ENCODE measurements around the gene ABCD1.

The ABCD1 gene

DNA sequence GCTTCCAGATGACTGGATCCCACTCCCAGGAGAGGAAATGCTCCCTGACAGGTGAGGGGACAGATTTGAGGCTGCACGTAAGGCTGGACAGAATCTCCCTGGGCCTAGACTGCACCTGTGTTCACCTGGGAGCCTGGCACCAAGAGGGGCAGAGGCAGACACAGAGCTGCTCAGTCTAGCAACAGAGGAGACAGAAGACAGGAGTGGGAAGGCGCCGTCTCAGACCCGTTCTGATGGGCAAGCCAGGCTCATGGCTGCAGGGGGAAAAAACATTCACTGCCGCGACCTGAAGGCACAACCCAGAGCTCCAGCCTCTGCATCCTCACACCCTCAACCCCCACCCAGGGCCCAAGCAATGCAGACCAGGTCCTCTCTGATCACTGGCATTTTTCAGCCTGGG lies 17.2 kb upstream of the ABCD1 start:
- peaks cover 57% of the 10 kb centered on the region for H3K4me1 Mint-ChIP-seq
- H3K9me3 Mint-ChIP-seq = peaks cover 67% of the 10 kb centered on the region

GRCh38 chrX:153708415-153708814 lies 16.2 kb upstream of the ABCD1 start:
- Mint-ChIP-seq H3K9me3 (peaks cover 69% of the 10 kb centered on the region), H3K4me1 (peaks cover 57% of the 10 kb centered on the region), H3K36me3 (ENCODE audit: low read depth) (peaks cover 4% of the 10 kb centered on the region), H3K27ac (no peak overlapping the region), H3K27me3 (ENCODE audit: low read depth, poor library complexity) (peaks cover 2% of the 10 kb centered on the region), H3K4me3 (no peak overlapping the region)
- peak; percentile 70 for DNase-seq
- TF ChIP-seq CTCF (IDR thresholded peaks at IDR 0.05) = peak; percentile 54

More for the DNA sequence above, 17.2 kb upstream of the ABCD1 start:
- no peaks in the 10 kb centered on the region for H3K36me3 Mint-ChIP-seq (ENCODE audit: low read depth)
- H3K27me3 Mint-ChIP-seq (ENCODE audit: low read depth, poor library complexity) = no peaks in the 10 kb centered on the region
- no peak overlapping the region for H3K4me3 Mint-ChIP-seq
- no peak for TF ChIP-seq CTCF (IDR thresholded peaks at IDR 0.05)
- no peak for DNase-seq
- no peak overlapping the region for H3K27ac Mint-ChIP-seq

- H3K36me3 Mint-ChIP-seq (ENCODE audit: low read depth) = peaks cover 14% of the 10 kb centered on the region
- H3K9me3 Mint-ChIP-seq = peaks cover 67% of the 10 kb centered on the region
- no peak for TF ChIP-seq CTCF (IDR thresholded peaks at IDR 0.05)
- H3K4me3 Mint-ChIP-seq = no peak overlapping the region
- H3K4me1 Mint-ChIP-seq = peaks cover 51% of the 10 kb centered on the region
- no peak overlapping the region for H3K27ac Mint-ChIP-seq
- peaks cover 2% of the 10 kb centered on the region for H3K27me3 Mint-ChIP-seq (ENCODE audit: low read depth, poor library complexity)
- DNase-seq = no peak
These were observed 14.7 kb upstream of the ABCD1 start for GRCh38 chrX:153709726-153710674.

DNA sequence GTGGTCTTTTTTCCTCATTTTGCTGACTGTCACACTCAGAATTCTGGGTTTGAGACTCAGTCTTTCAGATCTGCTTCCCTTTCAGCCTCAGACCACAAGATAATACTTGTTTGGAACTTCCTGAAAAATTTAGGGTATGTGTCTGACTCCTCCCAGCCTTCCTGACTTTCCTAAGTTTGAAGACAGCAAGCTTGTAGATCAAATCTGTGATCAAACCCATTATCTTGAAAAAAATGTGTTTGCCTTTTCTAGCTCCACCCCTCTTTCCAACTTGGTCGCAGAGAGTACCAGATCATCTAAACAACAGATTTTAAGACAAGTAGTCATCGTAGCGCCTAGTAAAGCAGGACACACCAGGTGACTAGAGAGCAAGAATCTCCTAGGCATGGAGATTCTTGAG lies 10.4 kb upstream of the ABCD1 start:
- Mint-ChIP-seq H3K4me3 (no peak overlapping the region), H3K4me1 (peaks cover 19% of the 10 kb centered on the region), H3K27me3 (ENCODE audit: low read depth, poor library complexity) (peaks cover 2% of the 10 kb centered on the region), H3K36me3 (ENCODE audit: low read depth) (peaks cover 38% of the 10 kb centered on the region), H3K27ac (no peak overlapping the region), H3K9me3 (peaks cover 62% of the 10 kb centered on the region)
- TF ChIP-seq CTCF (IDR thresholded peaks at IDR 0.05) = no peak
- no peak for DNase-seq

DNA sequence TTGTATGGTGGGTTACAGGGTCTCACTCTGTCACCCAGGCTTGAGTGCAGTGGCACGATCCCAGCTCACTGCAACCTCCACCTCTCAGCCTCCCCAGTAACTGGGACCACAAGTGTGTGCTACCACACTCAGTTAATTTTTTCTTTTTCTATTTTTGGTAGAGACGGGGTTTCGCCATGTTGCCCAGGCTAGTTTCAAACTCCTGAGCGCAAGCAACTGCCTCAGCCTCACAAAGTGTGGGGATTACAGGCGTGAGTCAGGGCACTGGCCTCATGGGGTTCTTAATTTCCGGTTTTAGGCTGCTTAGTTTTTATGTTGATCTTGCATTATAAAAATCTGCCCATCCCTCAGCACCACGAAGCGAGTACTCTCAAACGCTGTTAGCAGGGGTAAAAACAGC lies 7.2 kb upstream of the ABCD1 start:
- H3K4me1 Mint-ChIP-seq = peaks cover 7% of the 10 kb centered on the region
- no peak overlapping the region for H3K27ac Mint-ChIP-seq
- DNase-seq = no peak
- TF ChIP-seq CTCF (IDR thresholded peaks at IDR 0.05) = no peak
- H3K4me3 Mint-ChIP-seq = no peak overlapping the region
- H3K9me3 Mint-ChIP-seq = peaks cover 61% of the 10 kb centered on the region
- H3K36me3 Mint-ChIP-seq (ENCODE audit: low read depth) = peaks cover 55% of the 10 kb centered on the region
- peaks cover 2% of the 10 kb centered on the region for H3K27me3 Mint-ChIP-seq (ENCODE audit: low read depth, poor library complexity)

DNA sequence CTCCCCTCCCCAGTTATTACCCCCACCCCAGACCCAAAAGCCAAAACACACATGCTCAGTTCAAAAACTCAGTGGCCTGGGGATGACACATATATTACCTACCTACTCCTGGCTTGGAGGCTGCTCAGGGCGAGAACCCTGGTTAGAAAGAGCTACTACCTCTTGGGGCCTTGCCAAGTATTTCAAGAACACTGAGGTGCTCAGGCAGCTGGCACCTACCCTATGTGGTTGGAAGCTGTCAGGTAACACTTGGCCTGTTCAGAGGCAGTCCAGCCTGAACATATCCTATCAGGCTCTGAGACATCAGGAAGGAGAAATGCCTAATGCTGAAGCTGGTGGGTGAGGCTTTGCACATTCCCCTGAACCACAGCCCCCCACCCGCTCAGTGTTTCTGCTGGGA lies 5.4 kb upstream of the ABCD1 start:
- TF ChIP-seq CTCF (IDR thresholded peaks at IDR 0.05) = no peak
- Mint-ChIP-seq H3K27ac (no peak overlapping the region), H3K9me3 (peaks cover 60% of the 10 kb centered on the region), H3K4me3 (no peak overlapping the region), H3K4me1 (peaks cover 12% of the 10 kb centered on the region), H3K36me3 (ENCODE audit: low read depth) (peaks cover 44% of the 10 kb centered on the region), H3K27me3 (ENCODE audit: low read depth, poor library complexity) (no peaks in the 10 kb centered on the region)
- DNase-seq = no peak
